Peyer's patch (tissue), 4 donors: ENCODE measurements around the gene SEPTIN10. TPM values are rescaled to one million over a fixed set of nuclear protein-coding genes. Genes with fewer than 3 reads are reported as not detected.
"Not testable (repeated sequence)": the region's sequence is repeated elsewhere in the genome, so short reads cannot be mapped to it uniquely, and the experiment has no call there.

Source experiments
- DNase-seq, 3 donors: peaks; one replicate each; pipeline ENCODE4 v3.0.0-alpha.2; 2017 to 2019
- H3K27ac ChIP-seq, 4 donors: fragments of 200-600 bp; sonication (generic); one replicate each; pipeline ENCODE4 v1.5.1; 2016 to 2019
- H3K27me3 ChIP-seq, 2 donors: fragments of 200-600 bp; sonication (generic); one replicate each; pipeline ENCODE4 v1.5.1; 2019
- H3K36me3 ChIP-seq, 3 donors: fragments of 200-600 bp; sonication (generic); one replicate each; pipeline ENCODE4 v1.5.1; 2016 to 2019
- H3K4me1 ChIP-seq, 4 donors: fragments of 200-600 bp; sonication (generic); one replicate each; pipeline ENCODE4 v1.5.1; 2016 to 2019
- H3K4me3 ChIP-seq, 4 donors: fragments of 200-600 bp; sonication (generic); 1 replicate in 3 of 4; 2 replicates in 1 of 4; pipeline ENCODE4 v1.5.1; 2016 to 2019; ENCODE audit warnings: mild to moderate bottlenecking in 1 of 4
- H3K9me3 ChIP-seq, 4 donors: fragments of 200-600 bp; sonication (generic); one replicate each; pipeline ENCODE4 v1.5.1; 2016 to 2019; ENCODE audit warnings: mild to moderate bottlenecking in 1 of 4
- POLR2A ChIP-seq, 2 donors: fragments of 450-650 bp; IDR thresholded peaks; one replicate each; pipeline ENCODE4 v1.5.1; 2017; ENCODE audit warnings: antibody characterized with exemption in 2 of 2, mild to moderate bottlenecking in 2 of 2, moderate library complexity in 2 of 2
- total RNA-seq, 4 donors: library from RNA; depleted of rRNA; stranded (reverse); fragments of >200 nt; gene quantifications; one replicate each; pipeline ENCODE4 v1.1.0, GENCODE V29; 2016
- TF ChIP-seq, protein P1 (sequence below), 6 experiments: fragments of 450-650 bp in 4 of 6; fragments of 200-600 bp in 2 of 6; sonication (generic) in 1 of 6; IDR thresholded peaks; one replicate each; pipeline ENCODE4 v1.5.1; 2017 to 2019; ENCODE audit warnings: antibody characterized with exemption in 6 of 6, mild to moderate bottlenecking in 3 of 6, moderate library complexity in 1 of 6

The SEPTIN10 gene
- total RNA-seq, 4 donors from 2014 or later = 22.3 to 55.2 (median 53.1) TPM

DNA sequence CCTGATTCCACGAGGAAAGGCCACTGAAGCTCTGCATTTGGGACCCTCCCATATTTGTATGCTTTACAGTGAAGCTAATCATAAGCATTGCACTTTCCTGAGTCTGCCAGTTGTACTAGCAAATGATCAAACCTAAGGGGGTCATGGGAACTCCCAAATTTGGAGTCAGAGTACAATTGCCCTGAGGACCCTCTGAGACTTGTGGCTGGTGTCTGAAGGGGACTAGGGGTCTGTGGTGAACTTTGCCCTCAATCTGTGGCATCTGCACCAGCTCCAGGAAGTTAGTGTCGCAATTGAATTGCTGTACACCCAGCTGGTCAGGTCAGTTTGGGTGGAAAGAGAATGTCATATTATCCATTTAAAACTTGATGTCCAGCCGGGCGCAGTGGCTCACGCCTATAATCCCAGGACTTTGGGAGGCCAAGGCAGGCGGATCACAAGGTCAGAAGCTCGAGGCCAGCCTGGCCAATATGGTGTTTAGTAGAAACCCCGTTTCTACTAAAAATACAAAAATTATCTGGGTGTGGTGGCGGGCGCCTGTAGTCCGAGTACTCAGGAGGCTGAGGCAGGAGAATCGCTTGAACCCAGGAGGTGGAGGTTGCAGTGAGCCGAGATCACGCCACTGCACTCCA lies 18.5 kb upstream of the SEPTIN10 start:
- DNase-seq = no peak
- Histone ChIP-seq H3K4me1 (no peaks in the 10 kb centered on the region), H3K9me3 (no peaks in the 10 kb centered on the region), H3K27ac (no peak overlapping the region), H3K36me3 (no peaks in the 10 kb centered on the region), H3K4me3 (no peak overlapping the region), H3K27me3 (no peaks in the 10 kb centered on the region)
- TF ChIP-seq, protein P1, sequence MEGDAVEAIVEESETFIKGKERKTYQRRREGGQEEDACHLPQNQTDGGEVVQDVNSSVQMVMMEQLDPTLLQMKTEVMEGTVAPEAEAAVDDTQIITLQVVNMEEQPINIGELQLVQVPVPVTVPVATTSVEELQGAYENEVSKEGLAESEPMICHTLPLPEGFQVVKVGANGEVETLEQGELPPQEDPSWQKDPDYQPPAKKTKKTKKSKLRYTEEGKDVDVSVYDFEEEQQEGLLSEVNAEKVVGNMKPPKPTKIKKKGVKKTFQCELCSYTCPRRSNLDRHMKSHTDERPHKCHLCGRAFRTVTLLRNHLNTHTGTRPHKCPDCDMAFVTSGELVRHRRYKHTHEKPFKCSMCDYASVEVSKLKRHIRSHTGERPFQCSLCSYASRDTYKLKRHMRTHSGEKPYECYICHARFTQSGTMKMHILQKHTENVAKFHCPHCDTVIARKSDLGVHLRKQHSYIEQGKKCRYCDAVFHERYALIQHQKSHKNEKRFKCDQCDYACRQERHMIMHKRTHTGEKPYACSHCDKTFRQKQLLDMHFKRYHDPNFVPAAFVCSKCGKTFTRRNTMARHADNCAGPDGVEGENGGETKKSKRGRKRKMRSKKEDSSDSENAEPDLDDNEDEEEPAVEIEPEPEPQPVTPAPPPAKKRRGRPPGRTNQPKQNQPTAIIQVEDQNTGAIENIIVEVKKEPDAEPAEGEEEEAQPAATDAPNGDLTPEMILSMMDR (IDR thresholded peaks at IDR 0.05) = no peak
- no peak for TF ChIP-seq POLR2A (IDR thresholded peaks at IDR 0.05)

DNA sequence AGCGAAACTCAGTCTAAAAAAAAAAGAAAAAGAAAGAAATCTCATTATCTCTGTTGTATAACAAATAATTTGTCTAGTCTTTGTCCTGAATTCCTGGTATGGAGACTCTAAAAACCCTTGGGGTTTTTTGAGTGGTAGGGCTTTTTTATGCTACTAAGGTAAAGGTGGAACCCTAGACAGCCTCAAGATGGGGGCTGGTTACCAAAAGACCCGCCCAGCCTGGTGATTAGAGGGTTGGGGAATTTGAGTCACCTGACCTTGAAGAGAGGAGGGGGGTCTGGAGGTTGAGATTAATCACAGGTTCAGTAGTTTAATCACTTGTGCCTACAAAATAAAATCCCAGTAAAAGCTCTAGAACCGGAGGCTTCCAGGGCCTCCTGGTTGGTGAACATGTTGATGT lies 18.0 kb upstream of the SEPTIN10 start:
- TF ChIP-seq, protein P1 (IDR thresholded peaks at IDR 0.05) = no peak
- TF ChIP-seq POLR2A (IDR thresholded peaks at IDR 0.05) = no peak
- no peak for DNase-seq
- H3K36me3 ChIP-seq = no peaks in the 10 kb centered on the region
- H3K9me3 ChIP-seq = no peaks in the 10 kb centered on the region
- no peak overlapping the region for H3K4me3 ChIP-seq
- H3K27ac ChIP-seq = no peak overlapping the region
- H3K4me1 ChIP-seq = no peaks in the 10 kb centered on the region
- H3K27me3 ChIP-seq = no peaks in the 10 kb centered on the region

DNA sequence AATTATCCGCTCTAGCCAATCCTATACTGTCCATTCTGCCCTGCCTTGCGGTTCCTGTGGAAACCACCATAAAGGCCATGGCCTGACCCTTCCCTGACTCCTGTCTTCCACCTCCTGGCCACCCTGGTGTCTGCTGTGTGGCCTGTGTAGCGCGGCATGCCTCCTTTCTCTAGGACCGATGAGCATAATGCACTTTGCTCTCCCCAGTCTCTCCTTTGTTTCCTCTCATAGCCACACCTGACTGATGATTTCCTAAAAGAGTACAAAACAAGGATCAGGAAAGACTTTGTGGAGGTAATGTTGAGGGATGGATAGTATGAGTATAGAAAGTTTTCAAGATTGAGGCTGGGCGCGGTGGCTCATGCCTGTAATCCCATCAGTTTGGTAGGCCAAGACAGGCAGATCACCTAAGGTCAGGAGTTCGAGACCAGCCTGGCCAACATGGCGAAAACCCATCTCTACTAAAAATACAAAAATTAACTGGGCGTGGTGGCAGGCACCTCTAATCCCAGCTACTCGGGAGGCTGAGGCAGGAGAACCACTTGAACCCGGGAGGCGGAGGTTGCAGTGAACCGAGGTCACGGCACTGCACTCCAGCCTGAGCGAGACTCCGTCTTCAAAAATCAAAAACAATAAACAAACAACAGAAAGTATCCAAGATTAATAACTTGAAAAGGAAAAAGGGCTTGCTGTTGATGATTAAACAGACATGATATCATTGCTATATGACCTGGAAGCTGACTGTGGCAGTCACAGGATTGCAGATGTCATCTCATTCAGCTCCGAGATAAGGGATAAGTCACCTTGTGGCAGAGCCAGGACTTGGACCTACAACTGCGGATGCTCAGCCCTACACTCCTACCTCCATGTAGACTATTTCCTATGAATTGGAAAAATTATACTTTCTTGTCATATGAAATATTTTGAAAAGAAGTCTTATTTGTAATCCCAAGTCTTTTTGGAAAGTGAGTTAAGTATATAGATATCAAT lies 17.0 kb upstream of the SEPTIN10 start:
- Histone ChIP-seq H3K4me1 (no peaks in the 10 kb centered on the region), H3K27ac (no peak overlapping the region), H3K36me3 (no peaks in the 10 kb centered on the region), H3K4me3 (no peak overlapping the region), H3K9me3 (no peaks in the 10 kb centered on the region), H3K27me3 (no peaks in the 10 kb centered on the region)
- peak in 1 of 3 donors; percentile 73 for DNase-seq
- TF ChIP-seq, protein P1 (IDR thresholded peaks at IDR 0.05) = peak in 2 of 6 experiments; percentile 31 to 35
- TF ChIP-seq POLR2A (IDR thresholded peaks at IDR 0.05) = no peak

DNA sequence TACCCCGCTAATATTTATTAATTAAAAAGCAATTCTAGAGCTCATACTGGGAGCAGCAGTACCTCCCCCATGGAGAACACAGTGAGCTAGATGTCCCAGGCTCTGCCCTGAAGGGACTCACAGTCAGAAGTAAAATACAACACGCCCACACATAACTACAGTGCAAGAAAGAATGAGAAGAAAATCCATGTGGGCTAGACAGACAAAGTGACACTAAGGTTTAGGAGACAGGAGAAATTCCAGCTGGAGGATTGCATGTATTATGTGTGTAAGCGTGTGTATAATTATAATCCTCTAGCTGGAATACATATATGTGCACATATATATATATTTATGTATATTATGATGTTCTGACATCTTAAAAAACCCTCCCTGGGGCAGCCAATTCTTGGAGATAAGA lies 16.1 kb upstream of the SEPTIN10 start:
- no peaks in the 10 kb centered on the region for H3K36me3 ChIP-seq
- no peak overlapping the region for H3K27ac ChIP-seq
- no peaks in the 10 kb centered on the region for H3K27me3 ChIP-seq
- H3K9me3 ChIP-seq = no peaks in the 10 kb centered on the region
- TF ChIP-seq, protein P1 (IDR thresholded peaks at IDR 0.05) = no peak
- no peak for TF ChIP-seq POLR2A (IDR thresholded peaks at IDR 0.05)
- H3K4me1 ChIP-seq = no peaks in the 10 kb centered on the region
- DNase-seq = no peak
- H3K4me3 ChIP-seq = no peak overlapping the region

DNA sequence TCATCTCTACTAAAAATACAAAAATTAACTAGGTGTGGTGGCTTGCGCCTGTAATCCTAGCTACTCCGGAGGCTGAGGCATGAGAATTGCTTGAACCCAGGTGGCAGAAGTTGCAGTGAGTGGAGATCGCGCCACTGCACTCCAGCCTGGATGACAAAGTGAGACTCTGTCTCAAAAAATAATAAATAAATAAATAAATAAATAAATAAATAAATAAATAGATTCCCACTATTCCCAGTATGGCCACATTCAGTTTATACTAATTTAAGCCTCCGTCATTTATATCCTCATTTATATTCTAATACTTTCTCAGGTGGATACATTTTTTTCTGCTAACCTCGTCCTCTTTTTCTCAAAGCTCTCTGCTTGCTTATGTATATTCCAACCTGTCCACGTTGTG lies 14.6 kb upstream of the SEPTIN10 start:
- H3K4me3 ChIP-seq, H3K27me3 ChIP-seq, DNase-seq, H3K9me3 ChIP-seq, H3K4me1 ChIP-seq, H3K36me3 ChIP-seq, H3K27ac ChIP-seq: not testable (repeated sequence)

DNA sequence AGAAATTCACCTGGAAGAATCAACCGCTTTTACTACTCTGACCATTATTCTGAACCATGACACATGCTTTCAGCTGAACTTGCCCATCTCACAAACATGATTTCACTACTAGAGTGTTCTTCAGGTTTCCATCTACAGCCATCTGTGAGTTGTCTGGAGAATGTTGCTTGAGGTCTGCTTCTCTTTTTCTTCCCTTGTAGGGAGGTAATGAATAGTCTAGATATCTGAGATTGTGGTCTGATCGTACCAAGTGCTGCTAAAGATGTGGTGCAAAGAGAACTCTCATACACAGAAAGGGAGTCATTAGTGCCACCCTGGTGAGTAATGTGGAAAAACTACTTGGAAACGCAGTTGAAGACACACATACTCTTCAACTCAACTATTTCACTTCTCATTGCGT lies 10.6 kb upstream of the SEPTIN10 start:
- Histone ChIP-seq H3K27me3 (no peaks in the 10 kb centered on the region), H3K9me3 (no peaks in the 10 kb centered on the region), H3K27ac (no peak overlapping the region), H3K4me3 (no peak overlapping the region), H3K4me1 (no peaks in the 10 kb centered on the region), H3K36me3 (no peaks in the 10 kb centered on the region)
- no peak for DNase-seq
- TF ChIP-seq, protein P1 (IDR thresholded peaks at IDR 0.05) = no peak
- no peak for TF ChIP-seq POLR2A (IDR thresholded peaks at IDR 0.05)
